ENCODE data around the gene DMBX1.

The DMBX1 gene

DNA sequence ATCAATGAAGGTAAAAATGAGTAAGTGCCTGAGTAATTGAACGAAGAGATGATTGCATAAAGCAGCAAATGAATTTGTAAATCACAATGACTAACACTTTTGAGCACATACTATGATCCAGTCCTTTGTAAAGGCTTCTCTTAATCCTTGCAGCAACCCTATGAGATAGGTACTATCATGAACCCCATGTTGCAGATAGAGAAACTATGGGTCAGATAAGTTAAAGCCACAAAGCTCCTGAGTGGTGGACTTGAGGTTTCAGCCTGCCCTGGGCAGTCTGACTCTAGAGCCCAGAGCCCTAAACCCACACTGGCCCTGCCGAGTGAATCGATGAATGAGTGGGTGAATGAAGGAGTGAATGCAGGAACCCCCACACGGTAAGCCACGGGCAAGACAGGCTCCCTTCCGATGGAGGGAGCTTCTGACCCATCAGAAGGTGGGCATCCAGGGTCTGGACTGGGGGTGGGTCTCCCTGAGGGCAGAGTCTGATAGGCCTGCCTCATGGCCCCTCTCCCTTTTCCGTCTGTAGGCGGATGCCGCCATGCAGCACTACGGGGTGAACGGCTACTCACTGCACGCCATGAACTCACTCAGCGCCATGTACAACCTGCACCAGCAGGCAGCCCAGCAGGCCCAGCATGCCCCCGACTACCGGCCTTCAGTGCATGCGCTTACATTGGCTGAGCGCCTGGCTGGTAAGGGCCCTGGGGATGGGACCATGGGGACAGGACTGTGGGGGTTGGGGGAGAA lies 17.0 kb downstream of the DMBX1 start:
- no peak for DNase-seq (ENCODE audit: low read depth)

DNA sequence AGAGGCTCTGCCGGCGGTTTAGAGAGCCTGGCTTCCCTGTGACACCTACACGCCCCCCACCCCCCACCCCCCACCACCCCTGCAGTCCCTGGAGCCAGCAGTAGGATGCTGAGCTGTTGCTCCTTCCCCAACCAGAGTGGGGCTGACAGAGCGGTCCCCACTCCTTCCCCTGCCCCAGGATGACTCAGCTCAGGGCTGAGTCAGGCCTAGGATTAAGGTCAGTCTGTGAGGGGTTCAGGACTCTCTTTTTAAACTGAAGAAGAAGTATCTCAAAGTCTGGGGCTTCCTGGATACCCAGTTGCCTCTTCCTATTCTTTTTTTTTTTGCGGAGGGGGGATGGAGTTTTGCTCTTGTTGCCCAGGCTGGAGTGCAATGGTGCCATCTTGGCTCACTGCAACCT lies 19.1 kb downstream of the DMBX1 start:
- no peak for DNase-seq (ENCODE audit: low read depth)

DNA sequence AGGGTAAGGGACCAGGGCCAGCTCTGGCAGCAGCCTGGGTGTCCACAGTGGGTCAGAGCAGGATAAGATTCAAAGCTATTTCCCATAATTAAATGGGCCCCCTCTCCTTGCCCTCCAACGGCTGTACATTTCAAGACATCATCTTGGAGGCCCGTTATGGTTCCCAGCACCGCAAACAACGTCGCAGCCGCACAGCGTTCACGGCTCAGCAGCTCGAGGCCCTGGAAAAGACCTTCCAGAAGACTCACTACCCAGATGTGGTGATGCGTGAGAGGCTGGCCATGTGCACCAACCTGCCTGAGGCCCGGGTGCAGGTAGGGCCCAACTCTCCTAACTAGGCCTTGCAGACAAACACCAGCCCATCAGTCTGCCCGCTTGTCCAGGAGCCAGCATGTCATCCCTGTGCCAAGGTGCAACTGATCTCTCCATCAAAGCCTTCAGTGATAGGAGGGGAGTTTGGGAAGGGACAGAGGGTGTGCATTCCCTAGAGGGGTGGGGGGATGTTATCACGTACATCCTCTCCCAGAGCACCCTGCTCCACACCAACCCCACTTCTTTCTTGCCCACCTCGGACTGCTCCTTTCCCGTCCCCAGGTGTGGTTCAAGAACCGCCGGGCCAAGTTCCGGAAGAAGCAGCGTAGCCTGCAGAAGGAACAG lies 20.8 kb downstream of the DMBX1 start:
- DNase-seq (ENCODE audit: low read depth): no peak

DNA sequence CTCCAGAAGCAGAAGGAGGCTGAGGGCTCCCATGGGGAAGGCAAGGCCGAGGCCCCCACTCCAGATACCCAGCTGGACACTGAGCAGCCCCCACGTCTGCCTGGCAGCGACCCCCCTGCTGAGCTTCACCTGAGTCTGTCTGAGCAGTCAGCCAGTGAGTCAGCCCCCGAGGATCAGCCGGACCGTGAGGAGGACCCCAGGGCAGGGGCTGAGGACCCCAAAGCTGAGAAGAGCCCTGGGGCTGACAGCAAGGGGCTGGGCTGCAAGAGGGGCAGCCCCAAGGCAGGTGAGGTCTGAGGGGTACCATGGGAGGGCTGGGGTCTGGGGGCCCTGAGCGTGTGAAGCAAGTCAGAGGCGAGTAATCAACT lies 21.3 kb downstream of the DMBX1 start:
- no peak for DNase-seq (ENCODE audit: low read depth)

DNA sequence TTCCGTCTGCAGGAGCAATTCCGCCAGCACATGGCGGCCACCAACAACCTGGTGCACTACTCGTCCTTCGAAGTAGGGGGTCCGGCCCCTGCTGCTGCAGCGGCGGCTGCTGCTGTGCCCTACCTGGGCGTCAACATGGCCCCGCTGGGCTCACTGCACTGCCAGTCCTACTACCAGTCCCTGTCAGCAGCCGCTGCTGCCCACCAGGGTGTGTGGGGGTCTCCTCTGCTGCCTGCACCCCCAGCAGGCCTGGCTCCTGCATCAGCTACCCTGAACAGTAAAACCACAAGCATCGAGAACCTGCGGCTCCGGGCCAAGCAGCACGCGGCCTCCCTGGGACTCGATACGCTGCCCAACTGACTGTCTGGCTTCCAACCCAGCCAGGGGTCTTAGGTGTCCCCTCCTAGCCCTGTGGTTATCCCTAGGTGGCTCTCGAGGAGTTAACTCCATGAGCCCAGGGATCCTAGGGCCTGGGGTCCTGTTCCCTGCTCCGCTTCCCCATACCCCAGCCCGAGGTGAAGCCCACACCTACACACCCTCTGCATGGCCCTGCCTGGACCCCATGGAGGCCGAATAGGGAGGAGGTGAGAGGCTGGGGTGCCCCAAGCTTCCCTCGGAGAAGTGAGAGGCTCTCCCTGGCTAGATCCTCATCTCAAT lies 22.6 kb downstream of the DMBX1 start:
- DNase-seq (ENCODE audit: low read depth): no peak

DNA sequence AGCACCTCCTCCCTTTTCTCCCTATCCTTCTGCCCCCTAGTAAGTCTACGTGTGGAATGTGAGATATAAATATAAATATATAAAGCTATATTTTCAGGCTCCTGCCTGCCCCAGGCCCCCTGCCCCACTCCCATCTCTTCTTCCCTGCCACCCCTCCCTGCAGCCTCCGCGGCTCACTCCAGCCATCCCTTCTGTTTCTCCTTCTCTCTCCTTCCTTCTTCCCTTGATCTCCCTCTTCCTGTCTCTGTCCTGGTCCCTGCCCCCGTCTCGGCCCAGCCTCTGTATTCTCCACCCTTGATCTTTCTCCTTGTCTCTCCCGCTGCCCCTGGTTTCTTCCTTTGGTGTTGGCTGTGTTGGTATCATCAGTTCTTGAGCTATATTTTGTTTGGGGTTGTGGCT lies 23.2 kb downstream of the DMBX1 start:
- DNase-seq (ENCODE audit: low read depth): no peak

DNA sequence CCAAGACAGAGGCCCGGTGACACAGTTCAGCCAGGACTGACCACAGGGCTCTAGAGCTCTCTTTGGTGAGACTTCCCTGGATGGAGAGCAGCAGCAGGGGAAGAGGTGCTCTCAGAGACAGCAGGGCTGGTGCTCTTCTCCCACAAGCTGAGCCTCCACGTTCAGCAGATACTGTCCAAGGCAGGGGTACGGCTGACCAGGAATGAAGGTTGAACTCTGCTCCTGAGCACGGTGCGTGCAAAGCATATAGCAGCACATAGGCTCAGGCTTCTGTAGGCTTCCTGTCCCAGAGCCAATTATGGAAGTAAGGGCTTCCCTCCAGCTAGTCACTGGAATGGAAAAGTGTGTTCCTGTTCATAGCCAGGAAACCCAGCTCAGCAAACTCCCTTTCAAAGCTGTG lies 23.9 kb downstream of the DMBX1 start:
- no peak for DNase-seq (ENCODE audit: low read depth)

GRCh38 chr1:46515576-46515975 lies 25.9 kb downstream of the DMBX1 start:
- no peak for DNase-seq (ENCODE audit: low read depth)

DNA sequence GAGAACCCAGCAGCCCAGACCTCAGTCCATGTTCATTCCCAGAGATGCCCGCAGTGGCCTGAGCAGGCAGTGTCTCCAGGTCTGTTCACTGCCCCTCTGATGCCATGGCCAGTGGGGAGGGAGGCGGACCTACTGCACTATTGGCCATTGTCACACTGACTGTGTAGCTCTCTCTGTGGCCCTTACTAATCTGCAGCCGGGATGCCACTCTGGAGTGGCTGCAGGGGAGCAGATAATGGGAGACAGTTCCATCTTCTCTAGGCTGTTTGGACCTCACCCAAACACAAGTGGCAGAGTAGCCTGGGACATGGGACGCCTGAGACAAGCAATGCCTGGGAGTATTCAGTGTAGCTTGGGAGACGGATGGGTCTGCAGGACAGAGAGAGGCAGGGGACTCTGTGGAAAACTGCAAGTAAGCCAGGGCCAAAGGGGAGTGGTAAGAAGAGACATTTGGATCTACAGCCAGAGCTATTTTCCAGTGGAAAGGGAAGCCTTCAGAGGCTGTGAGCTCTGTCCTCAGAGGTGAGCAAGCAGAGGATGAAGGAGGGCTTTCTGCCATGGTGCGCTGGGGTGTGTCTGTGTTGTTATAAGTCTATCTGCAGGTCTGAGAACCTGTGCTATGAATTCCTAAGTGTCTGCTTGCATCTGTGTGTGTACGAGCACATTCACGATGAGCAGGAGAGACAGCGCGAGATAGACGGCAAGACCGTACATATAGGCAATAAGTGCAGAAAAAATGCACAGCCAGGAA lies 26.7 kb downstream of the DMBX1 start:
- DNase-seq (ENCODE audit: low read depth): no peak

DNA sequence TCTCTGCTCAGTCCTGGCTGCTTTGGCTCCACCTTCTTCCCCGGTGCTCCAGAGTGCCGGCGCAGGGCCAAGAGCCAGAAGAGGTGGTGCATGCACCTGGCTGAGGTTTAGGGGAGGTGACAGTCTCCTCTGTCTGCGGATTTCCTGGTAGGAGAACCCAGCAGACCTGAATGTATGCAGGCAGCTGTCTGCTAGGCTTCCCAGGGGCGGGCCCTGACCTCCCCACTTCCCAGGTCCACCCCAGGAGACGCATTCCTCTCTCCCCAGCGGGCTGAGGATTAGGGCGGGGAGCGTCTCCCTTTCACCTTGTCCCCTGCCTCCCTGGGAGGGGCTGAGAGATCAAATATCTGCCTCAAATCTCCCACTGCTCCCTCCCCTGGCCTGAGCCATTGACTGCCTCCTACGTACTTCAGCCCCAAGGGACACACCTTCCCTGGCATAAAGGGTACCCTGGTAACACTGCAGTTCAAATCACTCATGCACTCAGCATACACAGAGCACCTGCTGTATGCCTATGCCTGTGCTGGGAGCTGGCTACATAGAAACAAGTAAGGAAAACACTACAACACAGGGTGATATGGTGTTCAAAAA lies 27.5 kb downstream of the DMBX1 start:
- no peak for DNase-seq (ENCODE audit: low read depth)

- DNase-seq (ENCODE audit: low read depth): no peak
Measured at GRCh38 chr1:46517932-46518498, 28.4 kb downstream of the DMBX1 start.

DNA sequence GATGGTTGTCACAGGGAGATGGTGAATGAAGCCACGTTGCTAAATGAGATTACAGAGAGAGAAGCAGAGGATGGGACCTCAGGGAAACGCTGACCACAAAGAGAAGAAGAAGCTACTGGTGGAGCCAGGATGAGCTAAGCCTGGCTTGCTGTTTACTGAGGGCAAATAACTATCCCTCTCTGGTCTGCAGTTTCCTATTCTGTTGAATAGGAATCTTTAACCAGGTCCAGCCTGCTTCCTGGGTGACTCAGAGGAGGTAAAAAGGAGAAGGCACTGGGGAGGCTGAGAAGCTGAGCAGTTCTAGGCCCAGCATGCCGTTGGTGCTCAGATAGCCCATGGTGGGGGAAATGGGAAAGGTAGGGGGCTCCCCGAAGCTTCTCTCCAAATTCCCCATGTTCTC lies 29.6 kb downstream of the DMBX1 start:
- no peak for DNase-seq (ENCODE audit: low read depth)

- DNase-seq (ENCODE audit: low read depth): no peak
Measured at GRCh38 chr1:46520063-46520911, 30.7 kb downstream of the DMBX1 start.

DNA sequence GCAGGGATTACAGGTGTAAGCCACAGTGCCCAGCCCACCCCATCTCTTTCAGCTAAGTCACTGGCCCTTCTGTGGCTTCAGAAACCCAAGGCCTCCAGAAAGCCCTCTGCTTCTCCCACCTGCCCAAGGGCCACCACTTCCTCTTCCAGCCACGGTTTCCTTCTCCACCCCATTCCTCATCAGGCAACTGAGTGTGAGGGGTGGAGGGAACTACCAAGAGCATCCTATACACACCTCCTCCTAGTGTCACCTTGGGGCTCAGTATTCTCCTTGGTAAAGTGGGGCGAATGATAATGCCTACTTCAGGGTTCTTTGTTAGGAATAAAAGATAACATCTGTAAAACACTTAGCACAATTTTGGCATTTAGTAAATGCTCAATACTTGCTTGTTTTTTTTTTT lies 31.8 kb downstream of the DMBX1 start:
- DNase-seq (ENCODE audit: low read depth): no peak

DNA sequence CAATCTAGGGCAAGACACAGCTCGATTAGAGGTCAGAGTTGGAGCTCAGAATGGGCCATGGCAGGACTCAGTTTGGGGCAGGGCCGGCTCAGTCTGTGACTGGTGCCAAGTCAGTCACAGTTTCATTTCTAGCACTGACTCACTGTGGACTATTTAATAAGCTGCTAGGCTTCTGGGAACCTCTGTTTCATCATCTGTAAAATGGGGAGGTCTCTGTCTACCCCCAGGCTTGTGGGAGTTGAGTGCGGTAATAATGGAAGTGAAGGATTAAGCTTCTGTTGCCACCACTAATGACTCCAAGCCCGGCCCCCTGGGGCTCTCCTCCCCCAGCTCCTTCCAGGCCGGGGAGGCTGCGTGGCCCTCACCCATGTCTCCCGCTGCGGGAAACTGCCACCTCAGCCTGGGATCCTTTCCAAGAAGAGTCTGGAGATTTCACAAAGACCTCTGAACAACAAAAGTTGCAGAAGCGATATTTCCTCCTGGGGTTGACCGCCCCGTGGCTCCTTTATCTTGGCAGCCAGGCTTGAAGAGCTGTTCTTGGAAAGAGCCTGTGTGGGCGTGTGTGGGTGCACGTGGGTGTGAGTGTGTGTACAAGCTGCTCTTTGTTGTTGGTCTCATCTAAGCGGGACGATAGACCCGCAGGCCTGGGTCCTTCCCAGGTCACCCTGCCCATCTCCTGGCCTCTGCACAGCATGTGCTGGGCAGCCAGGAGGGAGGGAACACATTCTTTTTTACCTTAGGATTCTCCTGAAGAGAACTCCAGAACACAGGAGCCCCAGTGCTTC lies 32.7 kb downstream of the DMBX1 start:
- DNase-seq (ENCODE audit: low read depth): no peak

DNA sequence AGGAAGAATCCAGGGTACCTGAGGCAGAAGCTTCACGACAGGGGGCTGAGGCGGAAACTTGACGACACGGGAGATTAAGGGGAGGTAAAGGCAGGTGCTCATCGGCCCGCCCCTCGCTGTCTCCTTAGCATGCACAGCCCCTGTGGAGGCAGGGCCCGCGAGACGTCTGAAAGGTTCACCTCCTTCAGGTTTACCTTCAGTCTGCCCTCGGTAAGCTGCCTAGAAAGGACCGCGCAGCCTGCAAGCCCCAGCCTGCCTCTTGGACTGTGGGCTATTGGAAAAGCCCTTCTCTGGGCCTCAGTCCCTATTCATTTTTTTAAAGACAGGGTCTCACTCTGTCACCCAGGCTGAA lies 33.3 kb downstream of the DMBX1 start:
- DNase-seq (ENCODE audit: low read depth): no peak

- DNase-seq (ENCODE audit: low read depth): no peak
Measured at GRCh38 chr1:46523496-46524353, 34.1 kb downstream of the DMBX1 start.

GRCh38 chr1:46524843-46525242 lies 35.2 kb downstream of the DMBX1 start:
- DNase-seq (ENCODE audit: low read depth): no peak

- no peak for DNase-seq (ENCODE audit: low read depth)
Measured at GRCh38 chr1:46525253-46525983, 35.8 kb downstream of the DMBX1 start.

Measured in stimulated activated CD8-positive, alpha-beta memory T cell treated with anti-CD3 and anti-CD28 coated beads, Interleukin-15, amount 100 ng/mL, for 1 hour (primary cell).